Left forelimb (tissue), 1 donor: ENCODE measurements around the gene LENEP.
"Not testable (repeated sequence)": the region's sequence is repeated elsewhere in the genome, so short reads cannot be mapped to it uniquely, and the experiment has no call there.

Source experiments
- DNase-seq: peaks from one replicate; pipeline ENCODE4 v3.0.0-alpha.2; 2018; ENCODE audit warnings: low spot score

Gene LENEP

GRCh38 chr1:154974808-154975408, 18.5 kb upstream of the LENEP start:
- DNase-seq, result no peak

GRCh38 chr1:154975409-154976059, 17.9 kb upstream of the LENEP start:
- DNase-seq, result peak; percentile 81

- DNase-seq, result not testable (repeated sequence)
Observed at GRCh38 chr1:154977762-154978161, 15.6 kb upstream of the LENEP start.

- DNase-seq, result no peak
Observed at GRCh38 chr1:154978360-154978759, 15.0 kb upstream of the LENEP start.

GRCh38 chr1:154982341-154982740, 11.0 kb upstream of the LENEP start:
- no peak for DNase-seq

- DNase-seq, result peak; percentile 92
Observed at GRCh38 chr1:154982897-154983648, 10.3 kb upstream of the LENEP start, which contains the start of gene FLAD1. Gene FLAD1, plus strand, starts transcription at chr1:154983344. Its CDS starts 351 bp downstream, at chr1:154983695.

- DNase-seq, result no peak
Observed at GRCh38 chr1:154983776-154984466, 9.5 kb upstream of the LENEP start.

- DNase-seq, result not testable (repeated sequence)
Observed at GRCh38 chr1:154986736-154987135, 6.7 kb upstream of the LENEP start.

GRCh38 chr1:154987326-154987725, 6.1 kb upstream of the LENEP start:
- DNase-seq, result no peak

- DNase-seq, result no peak
Observed at GRCh38 chr1:154988058-154988954, 5.1 kb upstream of the LENEP start.

- no peak for DNase-seq
Observed at GRCh38 chr1:154989195-154989860, 4.1 kb upstream of the LENEP start.

GRCh38 chr1:154990276-154990675, 3.1 kb upstream of the LENEP start:
- no peak for DNase-seq

GRCh38 chr1:154992721-154993571, 440 bp upstream of the LENEP start:
- DNase-seq, result no peak

- DNase-seq, result no peak
Observed at GRCh38 chr1:154994269-154994587, 842 bp downstream of the LENEP start.

GRCh38 chr1:154994591-154994990, 1.2 kb downstream of the LENEP start:
- DNase-seq, result no peak

- not testable (repeated sequence) for DNase-seq
Observed at GRCh38 chr1:154995301-154995983, 2.1 kb downstream of the LENEP start.

GRCh38 chr1:154996966-154997701, 3.7 kb downstream of the LENEP start:
- DNase-seq, result no peak

- no peak for DNase-seq
Observed at GRCh38 chr1:154998201-154998780, 4.9 kb downstream of the LENEP start.
